A673 (cell line): Measurements from ENCODE around the gene PKD1. TPM values are rescaled to one million over a fixed set of nuclear protein-coding genes. Genes with fewer than 3 reads are reported as not detected.

Source experiments
- BruUV-seq: library from RNA; stranded (reverse); fragments of 400-500 nt; replicated peaks from 2 replicates; lab custom pipeline; 2021; lab: Mats Ljungman, UMichigan
- CTCF ChIA-PET: fragments of 300-600 bp; sonication (Branson Sonifier 250); formaldehyde crosslinking; loops from one replicate; lab custom pipeline; 2022; ENCODE audit warnings: antibody characterized with exemption; lab: Charles Lee
- POLR2A ChIA-PET: fragments of 300-600 bp; sonication (Branson Sonifier 250); formaldehyde crosslinking; loops from one replicate; lab custom pipeline; 2022; ENCODE audit warnings: antibody characterized with exemption; ENCODE audit not compliant: low non-redundant PET; lab: Charles Lee
- DNase-seq: peaks from one replicate; pipeline ENCODE4 v3.0.0-alpha.2; 2015; ENCODE audit warnings: low spot score
- H3K27ac ChIP-seq: fragments of 200-600 bp; sonication (generic); 2 replicates; pipeline ENCODE4 v1.5.1; 2016; ENCODE audit warnings: mixed run types, low read depth, mild to moderate bottlenecking, mixed read lengths, antibody characterized with exemption, low read length; ENCODE audit not compliant: poor library complexity, severe bottlenecking
- H3K27me3 ChIP-seq: fragments of 200-600 bp; sonication (generic); replicated peaks from 2 replicates; pipeline ENCODE4 v1.6.1; 2017; ENCODE audit warnings: mixed run types, low read depth, mild to moderate bottlenecking, mixed read lengths, antibody characterized with exemption, low read length; ENCODE audit not compliant: insufficient read depth, poor library complexity
- H3K36me3 ChIP-seq: fragments of 200-600 bp; sonication (generic); 2 replicates; pipeline ENCODE4 v1.6.1; 2016; ENCODE audit warnings: mixed run types, mild to moderate bottlenecking, mixed read lengths, antibody characterized with exemption, low read length; ENCODE audit not compliant: insufficient read depth, poor library complexity, severe bottlenecking
- H3K4me1 ChIP-seq: fragments of 200-600 bp; sonication (generic); 2 replicates; pipeline ENCODE4 v1.6.1; 2017; ENCODE audit warnings: mixed run types, mild to moderate bottlenecking, mixed read lengths, antibody characterized with exemption, low read length; ENCODE audit not compliant: insufficient read depth, poor library complexity, severe bottlenecking
- H3K4me3 ChIP-seq: fragments of 200-600 bp; sonication (generic); 2 replicates; pipeline ENCODE4 v1.5.1; 2016; ENCODE audit warnings: low read depth, mixed run types, mild to moderate bottlenecking, mixed read lengths, low read length; ENCODE audit not compliant: poor library complexity, severe bottlenecking
- H3K9me3 ChIP-seq: fragments of 200-600 bp; sonication (generic); 2 replicates; pipeline ENCODE4 v1.6.1; 2016; ENCODE audit warnings: mixed run types, low read depth, mild to moderate bottlenecking, mixed read lengths, antibody characterized with exemption, low read length; ENCODE audit not compliant: poor library complexity, severe bottlenecking
- CTCF ChIP-seq: fragments of 300-800, 200-600 bp; sonication (generic); conservative IDR thresholded peaks from 2 replicates; pipeline ENCODE4 v1.5.1; 2017; ENCODE audit warnings: low read depth, mild to moderate bottlenecking, antibody characterized with exemption, low read length, moderate library complexity, mixed read lengths
- EZH2 ChIP-seq: fragments of 200-600 bp; sonication (generic); IDR thresholded peaks from 2 replicates; pipeline ENCODE4 v1.6.1; 2017; ENCODE audit warnings: borderline replicate concordance, low read depth, mild to moderate bottlenecking, mixed read lengths, antibody characterized with exemption, low read length; ENCODE audit not compliant: poor library complexity, severe bottlenecking
- intact Hi-C: fragments of 100-400 bp; cut with micrococcal nuclease; formaldehyde crosslinking; loops from one replicate; pipeline ENCODE4 v1.10.0; 2022; ENCODE audit not compliant: unreplicated experiment
- total RNA-seq: library from RNA; stranded (reverse); gene quantifications from 2 replicates; pipeline ENCODE4 v1.2.3, GENCODE V29; 2021

The PKD1 gene
- total RNA-seq, 1 experiment from 2014 or later: 121 TPM

GRCh38 chr16:2092866-2093265 is 42.8 kb downstream of the PKD1 start:
- intact Hi-C loops: no loop called here
- H3K27me3 ChIP-seq: no peaks in the 10 kb centered on the region
- H3K4me1 ChIP-seq: no peaks in the 10 kb centered on the region
- no peak for DNase-seq
- TF ChIP-seq EZH2: no peak
- TF ChIP-seq CTCF: no peak
- H3K9me3 ChIP-seq: no peaks in the 10 kb centered on the region
- H3K36me3 ChIP-seq: peaks cover 67% of the 10 kb centered on the region
- no peak overlapping the region for H3K4me3 ChIP-seq
- no peak overlapping the region for H3K27ac ChIP-seq
- no TSS peak for BruUV-seq
- ChIA-PET POLR2A (no interaction called here), CTCF (no interaction called here)

- CTCF ChIA-PET: interaction anchor here (0.6 kb wide), 1 partner anchor 48 kb away, joined by 5 read pairs; no protein-coding TSS in a partner anchor
Measured at GRCh38 chr16:2092256-2092620, 43.5 kb downstream of the PKD1 start.

GRCh38 chr16:2091547-2092255 is 44.0 kb downstream of the PKD1 start:
- Histone ChIP-seq H3K4me1 (no peaks in the 10 kb centered on the region), H3K27me3 (no peaks in the 10 kb centered on the region), H3K27ac (no peak overlapping the region), H3K36me3 (peaks cover 69% of the 10 kb centered on the region), H3K9me3 (no peaks in the 10 kb centered on the region), H3K4me3 (no peak overlapping the region)
- no TSS peak for BruUV-seq
- ChIA-PET CTCF (interaction anchor here (0.6 kb wide), 1 partner anchor 49 kb away, joined by 5 read pairs; no protein-coding TSS in a partner anchor), POLR2A (interaction anchor here (0.8 kb wide), 1 partner anchor 58 kb away, joined by 4 read pairs; no protein-coding TSS in a partner anchor)
- DNase-seq: no peak
- TF ChIP-seq CTCF (no peak), EZH2 (no peak)
- intact Hi-C loops: no loop called here

More at GRCh38 chr16:2092256-2092620, 43.5 kb downstream of the PKD1 start:
- Histone ChIP-seq H3K4me1 (no peaks in the 10 kb centered on the region), H3K27me3 (no peaks in the 10 kb centered on the region), H3K9me3 (no peaks in the 10 kb centered on the region), H3K27ac (no peak overlapping the region), H3K36me3 (peaks cover 70% of the 10 kb centered on the region), H3K4me3 (no peak overlapping the region)
- intact Hi-C loops: no loop called here
- POLR2A ChIA-PET: no interaction called here
- no peak for DNase-seq
- TF ChIP-seq CTCF (no peak), EZH2 (no peak)
- no TSS peak for BruUV-seq
